ENCODE data around the gene ZNF324.

DNA sequence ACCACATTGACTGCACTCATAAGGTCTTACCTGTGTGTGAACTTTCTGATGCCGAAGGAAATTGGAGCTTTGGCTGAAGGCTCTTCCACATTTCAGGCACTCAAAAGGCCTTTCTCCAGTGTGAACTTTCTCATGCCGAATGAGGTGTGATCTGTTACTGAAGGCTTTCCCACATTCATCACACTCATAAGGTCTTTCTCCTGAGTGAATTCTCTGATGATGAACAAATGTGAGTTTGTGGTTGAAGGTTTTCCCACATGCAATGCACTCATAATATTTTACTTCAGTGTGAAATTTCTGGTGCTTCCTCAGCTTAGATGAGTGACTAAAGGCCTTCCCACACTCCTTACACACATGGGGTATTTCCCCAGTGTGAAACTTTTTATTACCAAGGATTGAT lies 32.7 kb upstream of the ZNF324 start:
- TF ChIP-seq, protein P1, sequence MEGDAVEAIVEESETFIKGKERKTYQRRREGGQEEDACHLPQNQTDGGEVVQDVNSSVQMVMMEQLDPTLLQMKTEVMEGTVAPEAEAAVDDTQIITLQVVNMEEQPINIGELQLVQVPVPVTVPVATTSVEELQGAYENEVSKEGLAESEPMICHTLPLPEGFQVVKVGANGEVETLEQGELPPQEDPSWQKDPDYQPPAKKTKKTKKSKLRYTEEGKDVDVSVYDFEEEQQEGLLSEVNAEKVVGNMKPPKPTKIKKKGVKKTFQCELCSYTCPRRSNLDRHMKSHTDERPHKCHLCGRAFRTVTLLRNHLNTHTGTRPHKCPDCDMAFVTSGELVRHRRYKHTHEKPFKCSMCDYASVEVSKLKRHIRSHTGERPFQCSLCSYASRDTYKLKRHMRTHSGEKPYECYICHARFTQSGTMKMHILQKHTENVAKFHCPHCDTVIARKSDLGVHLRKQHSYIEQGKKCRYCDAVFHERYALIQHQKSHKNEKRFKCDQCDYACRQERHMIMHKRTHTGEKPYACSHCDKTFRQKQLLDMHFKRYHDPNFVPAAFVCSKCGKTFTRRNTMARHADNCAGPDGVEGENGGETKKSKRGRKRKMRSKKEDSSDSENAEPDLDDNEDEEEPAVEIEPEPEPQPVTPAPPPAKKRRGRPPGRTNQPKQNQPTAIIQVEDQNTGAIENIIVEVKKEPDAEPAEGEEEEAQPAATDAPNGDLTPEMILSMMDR (conservative IDR thresholded peaks at IDR 0.05; ENCODE audit: low read length): no peak
- no peak for TF ChIP-seq EZH2phosphoT487 (IDR thresholded peaks at IDR 0.05; ENCODE audit: borderline replicate concordance)
